ENCODE measurements around the gene AFF2.

AFF2 gene

GRCh38 chrX:149010013-149010852 is 509.8 kb downstream of the AFF2 start:
- Histone ChIP-seq H3K4ac (ENCODE audit: low read length) (no peak overlapping the region), H2AK5ac (ENCODE audit: low read depth, low read length) (no peak overlapping the region), H3K23ac (ENCODE audit: low read depth, low read length, poor library complexity) (no peak overlapping the region), H4K8ac (ENCODE audit: low read depth, low read length) (no peak overlapping the region), H3K18ac (ENCODE audit: low read length) (no peak overlapping the region), H3K4me1 (ENCODE audit: control insufficient read depth in 2 of 2, insufficient read depth in 1 of 2, low read depth in 1 of 2, low read length in 2 of 2) (no peaks in the 10 kb centered on the region), H3K9ac (ENCODE audit: low read depth, low read length, poor library complexity) (no peak overlapping the region), H3K79me1 (ENCODE audit: low read depth, low read length) (no peaks in the 10 kb centered on the region), H3K27me3 (ENCODE audit: control insufficient read depth in 3 of 3, insufficient read depth in 3 of 3, low read depth in 1 of 3, low read length in 3 of 3) (no peaks in the 10 kb centered on the region), H3K4me3 (ENCODE audit: low read length in 2 of 2) (no peak overlapping the region), H3K36me3 (replicated peaks in 1 of 2; ENCODE audit: control insufficient read depth in 2 of 2, insufficient read depth in 2 of 2, low read length in 2 of 2) (no peaks in the 10 kb centered on the region), H4K91ac (ENCODE audit: low read depth, low read length, poor library complexity) (no peak overlapping the region), H2BK15ac (ENCODE audit: low read length) (no peak overlapping the region), H2BK5ac (ENCODE audit: low read length) (no peak overlapping the region), H2AFZ (ENCODE audit: low read length) (no peak overlapping the region), H2BK12ac (ENCODE audit: low read length) (no peak overlapping the region), H3K14ac (ENCODE audit: low read length) (no peak overlapping the region), H3K9me3 (replicated peaks in 1 of 2; ENCODE audit: control insufficient read depth in 2 of 2, insufficient read depth in 1 of 2, low read depth in 1 of 2, low read length in 2 of 2) (no peaks in the 10 kb centered on the region), H2BK120ac (ENCODE audit: low read depth, low read length) (no peak overlapping the region), H3K4me2 (ENCODE audit: insufficient read depth, low read length, poor library complexity, severe bottlenecking) (no peak overlapping the region), H3K27ac (replicated peaks; ENCODE audit: low read length) (no peak overlapping the region)
- no CpG with 5 or more reads among the region's 4 CpGs for WGBS, 2 donors (ENCODE audit: extremely low coverage in 2 of 2, insufficient read length in 2 of 2, insufficient replicate concordance in 1 of 2)
- no peak for DNase-seq (ENCODE audit: low spot score)

- no CpG with 5 or more reads among the region's 5 CpGs for WGBS, 2 donors (ENCODE audit: extremely low coverage in 2 of 2, insufficient read length in 2 of 2, insufficient replicate concordance in 1 of 2)
- Histone ChIP-seq H3K9me3 (replicated peaks in 1 of 2; ENCODE audit: control insufficient read depth in 2 of 2, insufficient read depth in 1 of 2, low read depth in 1 of 2, low read length in 2 of 2) (no peaks in the 10 kb centered on the region), H3K18ac (ENCODE audit: low read length) (no peak overlapping the region), H3K4me3 (ENCODE audit: low read length in 2 of 2) (no peak overlapping the region), H2BK120ac (ENCODE audit: low read depth, low read length) (no peak overlapping the region), H2AK5ac (ENCODE audit: low read depth, low read length) (no peak overlapping the region), H4K8ac (ENCODE audit: low read depth, low read length) (no peak overlapping the region), H3K23ac (ENCODE audit: low read depth, low read length, poor library complexity) (no peak overlapping the region), H3K4me2 (ENCODE audit: insufficient read depth, low read length, poor library complexity, severe bottlenecking) (no peak overlapping the region), H2BK15ac (ENCODE audit: low read length) (no peak overlapping the region), H3K4me1 (ENCODE audit: control insufficient read depth in 2 of 2, insufficient read depth in 1 of 2, low read depth in 1 of 2, low read length in 2 of 2) (no peaks in the 10 kb centered on the region), H3K14ac (ENCODE audit: low read length) (no peak overlapping the region), H3K27me3 (ENCODE audit: control insufficient read depth in 3 of 3, insufficient read depth in 3 of 3, low read depth in 1 of 3, low read length in 3 of 3) (no peaks in the 10 kb centered on the region), H3K27ac (replicated peaks; ENCODE audit: low read length) (no peak overlapping the region), H2AFZ (ENCODE audit: low read length) (no peak overlapping the region), H3K9ac (ENCODE audit: low read depth, low read length, poor library complexity) (no peak overlapping the region), H3K4ac (ENCODE audit: low read length) (no peak overlapping the region), H4K91ac (ENCODE audit: low read depth, low read length, poor library complexity) (no peak overlapping the region), H2BK12ac (ENCODE audit: low read length) (no peak overlapping the region), H3K36me3 (replicated peaks in 1 of 2; ENCODE audit: control insufficient read depth in 2 of 2, insufficient read depth in 2 of 2, low read length in 2 of 2) (no peaks in the 10 kb centered on the region), H3K79me1 (ENCODE audit: low read depth, low read length) (no peaks in the 10 kb centered on the region), H2BK5ac (ENCODE audit: low read length) (no peak overlapping the region)
- no peak for DNase-seq (ENCODE audit: low spot score)
Observed at GRCh38 chrX:149010853-149011224, 510.4 kb downstream of the AFF2 start.

GRCh38 chrX:149013081-149013480 is 512.7 kb downstream of the AFF2 start:
- H2BK15ac ChIP-seq (ENCODE audit: low read length) = no peak overlapping the region
- H3K4me3 ChIP-seq (ENCODE audit: low read length in 2 of 2) = no peak overlapping the region
- no peak overlapping the region for H4K91ac ChIP-seq (ENCODE audit: low read depth, low read length, poor library complexity)
- no peak overlapping the region for H4K8ac ChIP-seq (ENCODE audit: low read depth, low read length)
- no peak overlapping the region for H2BK5ac ChIP-seq (ENCODE audit: low read length)
- H3K4me2 ChIP-seq (ENCODE audit: insufficient read depth, low read length, poor library complexity, severe bottlenecking) = no peak overlapping the region
- H2BK120ac ChIP-seq (ENCODE audit: low read depth, low read length) = no peak overlapping the region
- no peak overlapping the region for H2BK12ac ChIP-seq (ENCODE audit: low read length)
- H3K9me3 ChIP-seq (replicated peaks in 1 of 2; ENCODE audit: control insufficient read depth in 2 of 2, insufficient read depth in 1 of 2, low read depth in 1 of 2, low read length in 2 of 2) = no peaks in the 10 kb centered on the region
- H3K27ac ChIP-seq (replicated peaks; ENCODE audit: low read length) = no peak overlapping the region
- no peak overlapping the region for H3K23ac ChIP-seq (ENCODE audit: low read depth, low read length, poor library complexity)
- no peak overlapping the region for H2AFZ ChIP-seq (ENCODE audit: low read length)
- H3K14ac ChIP-seq (ENCODE audit: low read length) = no peak overlapping the region
- H3K4me1 ChIP-seq (ENCODE audit: control insufficient read depth in 2 of 2, insufficient read depth in 1 of 2, low read depth in 1 of 2, low read length in 2 of 2) = no peaks in the 10 kb centered on the region
- no peaks in the 10 kb centered on the region for H3K36me3 ChIP-seq (replicated peaks in 1 of 2; ENCODE audit: control insufficient read depth in 2 of 2, insufficient read depth in 2 of 2, low read length in 2 of 2)
- no CpG with 5 or more reads among the region's 2 CpGs for WGBS, 2 donors (ENCODE audit: extremely low coverage in 2 of 2, insufficient read length in 2 of 2, insufficient replicate concordance in 1 of 2)
- no peak overlapping the region for H2AK5ac ChIP-seq (ENCODE audit: low read depth, low read length)
- no peak for DNase-seq (ENCODE audit: low spot score)
- H3K27me3 ChIP-seq (ENCODE audit: control insufficient read depth in 3 of 3, insufficient read depth in 3 of 3, low read depth in 1 of 3, low read length in 3 of 3) = no peaks in the 10 kb centered on the region
- no peak overlapping the region for H3K18ac ChIP-seq (ENCODE audit: low read length)
- no peaks in the 10 kb centered on the region for H3K79me1 ChIP-seq (ENCODE audit: low read depth, low read length)
- no peak overlapping the region for H3K4ac ChIP-seq (ENCODE audit: low read length)
- no peak overlapping the region for H3K9ac ChIP-seq (ENCODE audit: low read depth, low read length, poor library complexity)

- H3K79me1 ChIP-seq (ENCODE audit: low read depth, low read length) = no peaks in the 10 kb centered on the region
- WGBS, 2 donors (ENCODE audit: extremely low coverage in 2 of 2, insufficient read length in 2 of 2, insufficient replicate concordance in 1 of 2) = no CpG with 5 or more reads among the region's 2 CpGs
- H3K4me1 ChIP-seq (ENCODE audit: control insufficient read depth in 2 of 2, insufficient read depth in 1 of 2, low read depth in 1 of 2, low read length in 2 of 2) = no peaks in the 10 kb centered on the region
- no peaks in the 10 kb centered on the region for H3K36me3 ChIP-seq (replicated peaks in 1 of 2; ENCODE audit: control insufficient read depth in 2 of 2, insufficient read depth in 2 of 2, low read length in 2 of 2)
- DNase-seq (ENCODE audit: low spot score) = no peak
- H3K4ac ChIP-seq (ENCODE audit: low read length) = no peak overlapping the region
- no peak overlapping the region for H4K91ac ChIP-seq (ENCODE audit: low read depth, low read length, poor library complexity)
- no peak overlapping the region for H3K4me3 ChIP-seq (ENCODE audit: low read length in 2 of 2)
- no peak overlapping the region for H3K23ac ChIP-seq (ENCODE audit: low read depth, low read length, poor library complexity)
- no peak overlapping the region for H3K4me2 ChIP-seq (ENCODE audit: insufficient read depth, low read length, poor library complexity, severe bottlenecking)
- H2AFZ ChIP-seq (ENCODE audit: low read length) = no peak overlapping the region
- H3K9me3 ChIP-seq (replicated peaks in 1 of 2; ENCODE audit: control insufficient read depth in 2 of 2, insufficient read depth in 1 of 2, low read depth in 1 of 2, low read length in 2 of 2) = no peaks in the 10 kb centered on the region
- no peak overlapping the region for H2BK12ac ChIP-seq (ENCODE audit: low read length)
- H3K27me3 ChIP-seq (ENCODE audit: control insufficient read depth in 3 of 3, insufficient read depth in 3 of 3, low read depth in 1 of 3, low read length in 3 of 3) = no peaks in the 10 kb centered on the region
- no peak overlapping the region for H2BK5ac ChIP-seq (ENCODE audit: low read length)
- no peak overlapping the region for H2AK5ac ChIP-seq (ENCODE audit: low read depth, low read length)
- H3K27ac ChIP-seq (replicated peaks; ENCODE audit: low read length) = no peak overlapping the region
- H3K9ac ChIP-seq (ENCODE audit: low read depth, low read length, poor library complexity) = no peak overlapping the region
- H2BK120ac ChIP-seq (ENCODE audit: low read depth, low read length) = no peak overlapping the region
- no peak overlapping the region for H3K14ac ChIP-seq (ENCODE audit: low read length)
- H2BK15ac ChIP-seq (ENCODE audit: low read length) = no peak overlapping the region
- no peak overlapping the region for H3K18ac ChIP-seq (ENCODE audit: low read length)
- H4K8ac ChIP-seq (ENCODE audit: low read depth, low read length) = no peak overlapping the region
Observed at GRCh38 chrX:149021159-149021558, 520.7 kb downstream of the AFF2 start.

Data from neuronal stem cell (in vitro differentiated cells).